ENCODE data around the gene DDX20. TPM values are rescaled to one million over a fixed set of nuclear protein-coding genes. Genes with fewer than 3 reads are reported as not detected.

DDX20 gene, protein sequence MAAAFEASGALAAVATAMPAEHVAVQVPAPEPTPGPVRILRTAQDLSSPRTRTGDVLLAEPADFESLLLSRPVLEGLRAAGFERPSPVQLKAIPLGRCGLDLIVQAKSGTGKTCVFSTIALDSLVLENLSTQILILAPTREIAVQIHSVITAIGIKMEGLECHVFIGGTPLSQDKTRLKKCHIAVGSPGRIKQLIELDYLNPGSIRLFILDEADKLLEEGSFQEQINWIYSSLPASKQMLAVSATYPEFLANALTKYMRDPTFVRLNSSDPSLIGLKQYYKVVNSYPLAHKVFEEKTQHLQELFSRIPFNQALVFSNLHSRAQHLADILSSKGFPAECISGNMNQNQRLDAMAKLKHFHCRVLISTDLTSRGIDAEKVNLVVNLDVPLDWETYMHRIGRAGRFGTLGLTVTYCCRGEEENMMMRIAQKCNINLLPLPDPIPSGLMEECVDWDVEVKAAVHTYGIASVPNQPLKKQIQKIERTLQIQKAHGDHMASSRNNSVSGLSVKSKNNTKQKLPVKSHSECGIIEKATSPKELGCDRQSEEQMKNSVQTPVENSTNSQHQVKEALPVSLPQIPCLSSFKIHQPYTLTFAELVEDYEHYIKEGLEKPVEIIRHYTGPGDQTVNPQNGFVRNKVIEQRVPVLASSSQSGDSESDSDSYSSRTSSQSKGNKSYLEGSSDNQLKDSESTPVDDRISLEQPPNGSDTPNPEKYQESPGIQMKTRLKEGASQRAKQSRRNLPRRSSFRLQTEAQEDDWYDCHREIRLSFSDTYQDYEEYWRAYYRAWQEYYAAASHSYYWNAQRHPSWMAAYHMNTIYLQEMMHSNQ
- 10.9 TPM for total RNA-seq
- long read RNA-seq, full-length matches to known transcripts, result 28 of 41 reads
- long read RNA-seq, partial matches to known transcripts, result 3 of 41 reads
- long read RNA-seq, other reads (novel, unspliced or antisense), result 10 of 41 reads

GRCh38 chr1:111755331-111756123 lies at the start of gene DDX20:
DDX20 (plus strand) TSS chr1:111755901; CDS start chr1:111755925, 24 bp downstream.
- intact Hi-C loops (cut with DNase I), result loop anchor here (10.0 kb wide), 1 partner anchor 271 kb away; no protein-coding TSS in a partner anchor
- ATAC-seq (peak; percentile 99), DNase-seq (peak; percentile 97)
- no peaks in the 10 kb centered on the region for H3K27me3 ChIP-seq
- H3K9me3 ChIP-seq, result no peaks in the 10 kb centered on the region
- peak; percentile 86 for TF ChIP-seq CTCF (IDR thresholded peaks at IDR 0.05)
- H3K27ac ChIP-seq, result peak within 1 kb of the TSS; percentile 94
- peaks cover 16% of the 10 kb centered on the region for H3K4me1 ChIP-seq
- H3K36me3 ChIP-seq, result peaks cover 29% of the 10 kb centered on the region
- peak within 1 kb of the TSS; percentile 97 for H3K4me3 ChIP-seq

GRCh38 chr1:111706921-111707320 lies 48.8 kb upstream of the DDX20 start:
- H3K27ac ChIP-seq, result no peak overlapping the region
- peaks cover 85% of the 10 kb centered on the region for H3K36me3 ChIP-seq
- H3K9me3 ChIP-seq, result no peaks in the 10 kb centered on the region
- peaks cover 4% of the 10 kb centered on the region for H3K4me1 ChIP-seq
- no peaks in the 10 kb centered on the region for H3K27me3 ChIP-seq
- DNase-seq, result no peak
- ATAC-seq, result no peak
- H3K4me3 ChIP-seq, result no peak overlapping the region
- intact Hi-C loops (cut with DNase I), result no loop called here
- TF ChIP-seq CTCF (IDR thresholded peaks at IDR 0.05), result no peak

DNA sequence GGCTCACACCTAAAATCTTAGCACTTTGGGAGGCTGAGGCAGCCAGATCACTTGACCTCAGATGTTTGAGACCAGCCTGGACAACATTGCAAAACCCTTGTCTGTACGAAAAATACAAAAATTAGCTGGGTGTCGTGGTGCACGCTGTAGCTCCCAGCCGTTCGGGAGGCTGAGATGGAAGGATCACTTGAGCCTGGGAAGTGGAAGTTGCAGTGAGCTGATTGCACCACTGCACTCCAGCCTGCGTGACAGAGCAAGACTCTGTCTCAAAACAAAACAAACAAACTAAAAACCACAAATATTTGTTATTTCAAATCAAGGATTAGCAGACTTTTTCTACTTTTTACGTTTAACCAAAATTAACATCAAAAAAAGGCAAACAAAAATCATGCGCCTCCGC lies 47.8 kb upstream of the DDX20 start:
- H3K27me3 ChIP-seq, result no peaks in the 10 kb centered on the region
- peak; percentile 78 for ATAC-seq
- peaks cover 4% of the 10 kb centered on the region for H3K4me1 ChIP-seq
- intact Hi-C loops (cut with DNase I), result no loop called here
- DNase-seq, result no peak
- peak overlapping the region; percentile 8 for H3K27ac ChIP-seq
- no peaks in the 10 kb centered on the region for H3K9me3 ChIP-seq
- H3K4me3 ChIP-seq, result no peak overlapping the region
- H3K36me3 ChIP-seq, result peaks cover 87% of the 10 kb centered on the region
- TF ChIP-seq CTCF (IDR thresholded peaks at IDR 0.05), result no peak

GRCh38 chr1:111709986-111710385 lies 45.7 kb upstream of the DDX20 start:
- H3K27me3 ChIP-seq, result no peaks in the 10 kb centered on the region
- intact Hi-C loops (cut with DNase I), result no loop called here
- no peak overlapping the region for H3K4me3 ChIP-seq
- peaks cover 68% of the 10 kb centered on the region for H3K36me3 ChIP-seq
- no peak for TF ChIP-seq CTCF (IDR thresholded peaks at IDR 0.05)
- H3K4me1 ChIP-seq, result peaks cover 4% of the 10 kb centered on the region
- H3K9me3 ChIP-seq, result no peaks in the 10 kb centered on the region
- no peak overlapping the region for H3K27ac ChIP-seq
- DNase-seq (no peak), ATAC-seq (no peak)

DNA sequence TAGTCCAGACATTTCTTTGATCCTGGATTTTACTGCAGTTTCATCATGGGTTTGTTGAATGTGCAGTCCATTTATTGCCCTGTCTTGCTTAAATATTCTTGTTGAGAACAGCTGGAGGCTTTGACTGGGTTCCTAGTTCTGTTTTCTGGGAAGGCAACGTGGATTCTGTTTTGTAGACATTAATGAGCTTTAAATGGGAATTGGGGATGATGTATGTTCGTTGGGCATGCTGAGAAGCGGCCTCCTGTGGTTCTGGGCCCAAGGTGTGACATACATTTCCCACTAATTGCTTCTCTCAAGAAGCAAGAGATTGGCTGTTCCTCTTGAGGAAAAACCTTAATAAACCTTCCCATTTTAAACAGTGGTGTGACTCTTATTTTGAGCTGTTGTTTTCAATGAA lies 39.4 kb upstream of the DDX20 start:
- no peaks in the 10 kb centered on the region for H3K27me3 ChIP-seq
- peaks cover 21% of the 10 kb centered on the region for H3K36me3 ChIP-seq
- intact Hi-C loops (cut with DNase I), result no loop called here
- ATAC-seq, result no peak
- no peaks in the 10 kb centered on the region for H3K9me3 ChIP-seq
- H3K4me1 ChIP-seq, result peaks cover 12% of the 10 kb centered on the region
- no peak for TF ChIP-seq CTCF (IDR thresholded peaks at IDR 0.05)
- no peak for DNase-seq
- H3K4me3 ChIP-seq, result no peak overlapping the region
- no peak overlapping the region for H3K27ac ChIP-seq

Measured in upper lobe of right lung (tissue), 1 donor.